LNCaP clone FGC (cell line): ENCODE measurements around the gene TNNC2.

Experiments used
- DNase-seq: peaks from one replicate; pipeline ENCODE4 v3.0.0-alpha.2; 2011; ENCODE audit warnings: low read depth
- H3K4me3 ChIP-seq: 2 replicates; pipeline ENCODE4 v1.5.1; 2011; ENCODE audit warnings: mild to moderate bottlenecking, low read depth, low read length, control low read depth
- TF ChIP-seq, protein P1 (sequence below): IDR thresholded peaks from 2 replicates; pipeline ENCODE4 v1.5.1; 2012; ENCODE audit warnings: mild to moderate bottlenecking; ENCODE audit not compliant: control insufficient read depth, insufficient read depth; ENCODE audit errors: extremely low read depth

The TNNC2 gene

DNA sequence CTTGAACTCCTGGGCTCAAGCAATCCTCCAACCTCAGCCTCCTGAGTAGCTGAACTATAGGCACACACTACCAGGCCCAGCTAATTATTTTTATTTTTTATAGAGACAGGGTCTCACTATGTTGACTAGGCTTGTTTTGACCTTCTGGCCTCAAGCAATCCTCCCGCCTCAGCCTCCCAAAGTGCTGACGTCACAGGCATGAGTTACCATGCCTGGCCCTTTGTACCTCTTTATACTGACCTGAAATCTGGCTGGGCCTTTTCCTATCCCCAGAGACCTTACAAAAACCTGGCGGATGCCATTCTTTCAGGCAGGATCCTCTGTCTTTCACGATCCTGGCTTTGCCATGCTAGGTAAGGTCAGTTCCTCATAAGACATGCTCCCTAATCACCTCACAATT, 47.0 kb downstream of the TNNC2 start:
- no peak overlapping the region for H3K4me3 ChIP-seq

DNA sequence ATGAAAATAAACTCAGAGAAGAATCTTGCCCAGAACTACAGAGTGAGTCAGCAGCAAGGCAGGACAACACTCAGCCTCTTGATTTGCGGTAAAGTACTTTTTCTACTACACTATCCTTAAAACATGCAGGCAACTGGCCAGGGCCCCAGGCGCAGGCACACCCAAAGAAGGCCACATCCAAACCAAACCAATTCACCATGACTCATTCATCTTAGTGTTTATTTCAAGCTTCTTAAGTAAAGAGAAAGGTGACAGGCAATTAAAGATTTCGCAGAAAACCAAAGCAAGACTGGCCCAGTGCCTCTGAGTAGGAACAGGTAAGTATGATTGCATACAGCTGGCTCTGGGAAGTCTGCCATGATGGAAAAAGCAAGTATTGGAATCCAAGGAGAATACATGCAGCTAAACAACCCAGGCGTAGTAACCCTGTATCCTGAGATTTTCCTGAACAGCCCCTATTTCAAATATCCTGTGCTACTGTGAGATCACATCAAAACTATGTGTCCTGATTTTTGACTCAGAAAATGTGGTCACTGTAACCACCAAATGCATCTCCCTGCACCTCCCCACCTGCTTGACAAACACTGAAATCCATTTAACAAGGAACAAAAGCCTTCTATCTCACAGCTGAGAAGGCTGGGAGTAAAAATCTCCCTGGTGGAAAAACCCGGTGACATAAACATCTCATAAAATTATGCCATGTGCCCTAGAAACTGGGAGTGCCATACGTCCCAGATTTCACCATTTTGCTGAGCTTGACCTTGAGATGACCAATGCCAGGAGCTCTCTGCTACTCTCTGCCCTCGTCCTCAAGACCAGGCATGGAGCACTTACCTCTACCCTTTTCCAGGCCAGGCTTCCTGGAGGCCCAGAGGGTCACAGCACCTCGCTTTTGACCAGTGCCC, 47.8 kb downstream of the TNNC2 start:
- peak; percentile 96 for DNase-seq
- TF ChIP-seq, protein P1, sequence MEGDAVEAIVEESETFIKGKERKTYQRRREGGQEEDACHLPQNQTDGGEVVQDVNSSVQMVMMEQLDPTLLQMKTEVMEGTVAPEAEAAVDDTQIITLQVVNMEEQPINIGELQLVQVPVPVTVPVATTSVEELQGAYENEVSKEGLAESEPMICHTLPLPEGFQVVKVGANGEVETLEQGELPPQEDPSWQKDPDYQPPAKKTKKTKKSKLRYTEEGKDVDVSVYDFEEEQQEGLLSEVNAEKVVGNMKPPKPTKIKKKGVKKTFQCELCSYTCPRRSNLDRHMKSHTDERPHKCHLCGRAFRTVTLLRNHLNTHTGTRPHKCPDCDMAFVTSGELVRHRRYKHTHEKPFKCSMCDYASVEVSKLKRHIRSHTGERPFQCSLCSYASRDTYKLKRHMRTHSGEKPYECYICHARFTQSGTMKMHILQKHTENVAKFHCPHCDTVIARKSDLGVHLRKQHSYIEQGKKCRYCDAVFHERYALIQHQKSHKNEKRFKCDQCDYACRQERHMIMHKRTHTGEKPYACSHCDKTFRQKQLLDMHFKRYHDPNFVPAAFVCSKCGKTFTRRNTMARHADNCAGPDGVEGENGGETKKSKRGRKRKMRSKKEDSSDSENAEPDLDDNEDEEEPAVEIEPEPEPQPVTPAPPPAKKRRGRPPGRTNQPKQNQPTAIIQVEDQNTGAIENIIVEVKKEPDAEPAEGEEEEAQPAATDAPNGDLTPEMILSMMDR: no peak
- H3K4me3 ChIP-seq: no peak overlapping the region

More for the DNA sequence above, 47.0 kb downstream of the TNNC2 start:
- DNase-seq: no peak
- TF ChIP-seq, protein P1: no peak

DNA sequence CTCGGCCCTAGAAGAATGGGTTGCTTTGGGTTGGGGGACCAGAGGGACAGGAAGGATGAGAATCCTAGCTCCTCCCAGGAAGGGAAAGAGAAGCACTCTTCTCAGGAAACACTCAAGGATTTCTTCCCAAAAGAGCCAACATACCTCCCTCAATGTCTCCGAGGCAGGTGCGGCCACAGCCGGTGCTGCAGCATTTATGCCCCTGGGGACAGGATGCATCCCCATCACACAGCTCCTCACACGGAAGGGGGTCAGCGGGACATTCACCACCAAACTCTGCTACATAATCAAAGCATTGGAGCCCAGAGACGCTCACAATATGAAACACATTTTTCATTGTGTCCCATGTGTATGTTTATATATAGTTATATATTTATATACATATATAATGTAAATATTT, 50.2 kb downstream of the TNNC2 start:
- H3K4me3 ChIP-seq: no peak overlapping the region
- DNase-seq: no peak
- TF ChIP-seq, protein P1: no peak

DNA sequence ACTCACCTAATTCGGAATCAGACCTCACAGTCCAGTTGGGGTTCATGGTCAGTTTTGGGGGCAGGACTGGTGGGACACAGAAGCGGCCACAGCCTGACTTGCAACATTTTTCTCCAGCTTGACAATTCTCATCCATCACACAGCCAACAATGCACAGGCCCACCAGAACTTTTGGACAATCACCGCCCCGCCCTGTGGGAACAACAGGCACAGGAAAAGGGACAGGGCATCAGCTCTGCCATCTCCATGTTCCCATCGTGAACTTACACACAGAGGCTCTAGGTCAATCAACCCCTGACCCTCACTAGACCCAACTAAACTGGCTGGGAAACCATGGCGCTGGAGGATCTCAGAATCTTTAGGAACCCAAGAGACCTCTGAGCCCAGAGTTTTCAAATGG, 51.7 kb downstream of the TNNC2 start:
- TF ChIP-seq, protein P1: no peak
- DNase-seq: no peak

DNA sequence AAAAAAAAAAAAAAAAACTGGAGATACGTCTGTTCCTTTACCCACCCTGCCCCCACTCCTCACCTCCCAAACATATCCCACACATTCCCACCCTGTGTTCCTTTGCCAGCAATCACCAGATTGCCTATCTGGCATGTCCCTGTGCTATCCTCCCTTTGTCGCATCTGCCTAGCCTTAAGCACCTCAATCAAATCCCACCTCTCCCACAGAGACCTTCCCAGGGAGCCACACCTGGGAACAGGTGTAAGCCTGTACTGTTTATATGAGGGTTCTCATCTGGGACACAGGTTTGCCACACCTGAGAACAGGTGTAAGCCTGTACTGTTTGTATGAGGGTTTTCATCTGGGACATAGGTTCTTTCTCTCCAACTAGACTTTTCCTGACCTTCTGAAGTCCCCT, 52.2 kb downstream of the TNNC2 start:
- TF ChIP-seq, protein P1: no peak
- DNase-seq: no peak
- no peak overlapping the region for H3K4me3 ChIP-seq

More for the DNA sequence above, 51.7 kb downstream of the TNNC2 start:
- H3K4me3 ChIP-seq: no peak overlapping the region
